GM21737 (cell line): ENCODE measurements around the gene KCTD12.

Experiments
- ATAC-seq: cut with Tn5 transposase; IDR thresholded peaks from one replicate; pipeline ENCODE4 v1.9.1; 2021; ENCODE audit warnings: mild to moderate bottlenecking, moderate library complexity; ENCODE audit not compliant: unreplicated experiment

Gene KCTD12

DNA sequence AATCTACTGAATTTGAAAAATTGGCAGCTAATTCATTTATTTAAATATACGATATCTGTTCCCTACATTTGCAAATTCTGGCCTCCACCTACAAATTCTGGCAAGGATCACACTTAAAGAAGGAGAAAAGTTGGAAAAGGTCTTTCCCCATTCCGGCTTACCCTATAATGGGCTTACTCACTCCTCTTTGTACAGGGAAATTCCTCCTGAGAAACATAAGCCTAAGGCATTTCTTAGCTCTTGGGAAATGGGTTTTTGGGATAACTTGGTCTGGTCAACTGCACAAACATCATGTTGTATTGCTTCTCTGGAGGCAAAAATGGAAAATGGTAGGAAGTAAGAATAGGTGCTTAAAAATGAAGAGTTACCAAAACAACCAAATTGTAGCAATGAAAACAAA lies 25.5 kb downstream of the KCTD12 start:
- no peak for ATAC-seq

DNA sequence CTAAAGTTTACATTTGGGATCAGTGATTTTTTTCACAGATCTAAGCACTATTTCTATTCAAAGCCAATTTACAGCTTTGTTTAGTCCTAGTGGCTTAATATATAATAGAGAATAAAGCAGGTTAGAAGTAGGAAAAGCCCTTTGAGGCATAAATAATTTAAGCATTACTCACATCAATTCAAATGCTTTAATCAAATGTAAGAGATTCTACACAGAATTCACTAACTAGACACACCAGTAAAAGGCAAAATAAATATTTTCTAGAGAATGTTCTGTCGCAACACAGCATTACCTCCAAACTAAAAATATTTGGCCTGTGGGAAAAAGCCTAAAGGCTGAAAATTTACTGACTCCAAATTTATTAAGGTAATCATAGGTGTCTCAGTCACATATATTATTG lies 31.3 kb downstream of the KCTD12 start:
- no peak for ATAC-seq

DNA sequence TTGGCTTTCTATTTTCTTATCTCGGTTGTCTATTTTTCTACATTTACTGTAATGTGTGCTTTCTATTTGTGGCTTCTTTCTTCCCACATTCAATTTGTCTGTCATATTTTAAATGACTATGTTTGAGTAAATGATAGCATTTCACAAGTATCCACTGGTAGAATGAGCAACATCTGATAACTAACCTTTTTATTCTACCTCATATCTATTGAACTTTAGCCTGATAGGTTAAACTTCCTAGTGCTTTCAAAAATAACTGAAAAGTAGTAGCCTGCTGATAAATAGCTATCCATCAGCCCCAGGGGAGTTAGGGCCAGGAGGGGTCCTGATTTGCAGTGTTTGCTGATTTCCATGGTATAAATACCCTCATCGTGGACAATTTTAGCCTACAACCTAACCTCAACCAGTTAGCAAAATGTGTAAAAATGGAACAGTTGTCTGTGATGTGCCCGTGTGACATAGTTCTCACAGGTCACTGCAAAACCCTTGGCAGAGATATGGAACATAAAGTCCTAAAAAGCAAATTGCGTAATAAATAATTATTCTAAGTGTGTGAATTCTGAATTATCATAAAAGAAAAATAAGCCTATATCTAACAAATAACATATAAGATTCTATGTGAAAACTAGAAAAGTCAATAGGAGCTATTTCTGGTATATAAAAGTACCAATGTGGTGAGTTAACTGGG lies 32.1 kb downstream of the KCTD12 start:
- no peak for ATAC-seq

DNA sequence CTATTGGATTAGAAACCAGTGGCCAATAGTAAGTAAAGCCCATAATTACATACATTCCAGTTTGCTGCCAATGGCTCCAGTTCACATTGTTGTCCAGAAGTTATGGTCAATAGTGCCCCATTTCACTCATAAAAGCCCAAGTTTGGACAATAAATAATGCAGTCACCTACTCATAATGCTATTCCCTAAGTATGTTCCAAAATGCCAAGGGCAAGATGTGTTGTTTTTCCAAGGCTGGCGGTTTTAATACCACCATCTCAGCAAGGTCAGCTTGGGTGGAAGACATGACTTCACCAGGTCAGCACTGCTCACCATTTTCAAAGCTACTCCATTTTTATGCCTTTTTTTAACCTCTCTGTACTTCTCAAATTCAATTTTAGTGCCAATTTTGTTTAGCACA lies 32.7 kb downstream of the KCTD12 start:
- no peak for ATAC-seq

DNA sequence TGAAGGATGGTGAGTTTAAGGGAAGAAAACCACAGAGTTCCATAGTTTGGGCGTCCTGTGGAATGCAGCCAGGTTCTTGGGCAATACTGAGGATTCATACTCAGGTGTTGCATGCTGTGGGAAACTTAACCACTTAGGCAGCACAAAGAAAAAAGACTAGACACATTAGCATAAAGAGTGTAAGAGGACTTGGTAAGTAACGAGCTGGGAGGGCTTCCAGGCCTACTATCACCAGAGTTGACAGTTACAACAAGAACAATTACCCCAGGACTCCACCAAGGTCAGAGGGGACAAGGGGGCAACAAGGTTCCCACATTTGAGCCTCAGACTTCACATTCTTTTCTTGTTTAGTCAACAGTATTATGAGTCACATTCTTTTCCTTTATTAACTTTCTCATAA lies 33.2 kb downstream of the KCTD12 start:
- ATAC-seq: no peak

DNA sequence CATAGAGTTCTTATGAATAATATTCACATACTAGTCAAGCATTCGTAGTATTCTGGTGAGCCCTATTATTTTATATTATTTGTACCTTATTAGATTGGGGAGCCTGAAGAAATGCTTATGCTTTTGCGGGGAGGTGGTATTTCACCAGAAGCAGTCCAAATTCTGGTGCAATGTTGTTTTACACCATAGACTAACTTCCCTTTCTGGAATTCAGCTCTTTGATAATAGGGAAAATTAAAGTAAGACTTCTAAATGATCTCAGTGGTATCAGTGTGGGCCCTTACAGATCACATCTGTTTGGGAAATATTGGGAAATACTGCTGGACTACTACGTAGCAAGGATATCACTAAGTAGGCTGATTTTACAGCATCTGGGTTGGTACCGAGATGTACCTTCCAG lies 34.2 kb downstream of the KCTD12 start:
- ATAC-seq: no peak

DNA sequence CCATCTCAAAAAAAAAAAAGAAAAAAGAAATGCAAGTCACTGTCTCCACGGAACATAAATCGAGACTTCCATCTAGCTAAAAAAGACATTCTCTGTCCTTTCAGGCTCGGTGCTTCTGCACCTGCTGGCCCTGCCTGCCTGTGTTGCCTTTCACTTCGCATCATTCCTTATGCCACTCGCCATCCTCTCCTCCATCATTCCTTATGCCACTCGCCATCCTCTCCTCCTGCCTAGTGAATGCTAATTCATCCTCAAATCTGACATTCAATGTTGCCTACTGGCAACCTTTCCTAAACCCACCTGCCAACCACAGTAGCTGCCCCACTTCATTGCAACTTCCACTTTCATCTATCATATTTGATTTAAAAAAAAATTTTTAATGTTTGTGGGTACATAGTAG lies 36.7 kb downstream of the KCTD12 start:
- no peak for ATAC-seq

DNA sequence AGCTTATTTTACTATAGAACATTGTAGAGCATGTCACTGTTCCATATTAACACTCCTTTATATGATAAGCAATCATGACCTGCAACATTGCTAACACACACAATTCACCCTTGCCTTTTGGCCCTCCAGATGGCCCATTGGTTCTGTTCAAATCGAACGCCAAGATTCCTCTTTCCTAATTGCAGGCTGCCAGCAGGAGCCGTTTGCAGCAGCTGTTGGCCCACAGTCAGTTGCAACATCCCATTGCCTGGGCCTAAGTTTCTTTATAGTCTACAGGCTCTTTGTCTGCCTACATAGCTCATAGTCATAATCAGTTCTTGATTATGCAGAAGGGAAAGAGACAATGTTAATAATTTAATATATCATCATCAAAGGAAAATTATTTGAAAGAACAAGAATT lies 37.6 kb downstream of the KCTD12 start:
- ATAC-seq: no peak

DNA sequence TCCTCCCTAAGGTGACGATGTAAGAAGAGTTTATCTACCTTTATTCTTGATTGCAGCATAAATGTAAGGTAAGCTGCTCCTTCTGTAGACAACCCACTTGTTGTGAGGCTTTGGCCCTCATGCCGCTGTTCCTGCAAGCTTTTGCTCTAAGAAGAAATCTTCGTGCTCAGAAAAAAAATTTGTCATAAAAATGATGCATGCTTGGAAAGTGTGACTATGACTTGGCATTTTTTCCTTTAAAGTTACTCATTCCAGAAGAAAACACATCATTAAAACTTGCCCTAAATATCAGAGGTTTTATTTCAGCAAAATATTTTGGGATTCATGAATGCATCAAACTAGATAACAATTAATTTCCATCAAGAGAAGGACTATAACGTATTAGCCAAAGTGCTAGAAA lies 39.8 kb downstream of the KCTD12 start:
- no peak for ATAC-seq

DNA sequence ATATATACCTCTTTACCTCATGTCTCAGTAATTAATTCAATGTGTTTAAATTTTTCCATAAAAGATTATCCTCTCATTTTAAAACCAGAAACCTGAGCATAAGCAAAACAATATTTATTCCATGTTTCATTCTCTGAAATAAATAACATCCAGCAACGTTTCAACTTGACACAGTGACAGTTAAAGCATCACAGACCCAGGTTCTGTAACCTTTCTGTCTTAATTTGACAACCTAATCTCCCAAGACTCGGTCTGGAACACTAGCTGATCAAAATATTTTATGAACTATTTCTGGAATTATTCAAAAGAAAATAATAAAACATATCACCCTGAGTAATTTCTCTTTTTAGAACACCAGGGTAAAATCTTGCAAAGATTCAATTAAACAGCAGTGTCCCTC lies 40.3 kb downstream of the KCTD12 start:
- ATAC-seq: no peak

DNA sequence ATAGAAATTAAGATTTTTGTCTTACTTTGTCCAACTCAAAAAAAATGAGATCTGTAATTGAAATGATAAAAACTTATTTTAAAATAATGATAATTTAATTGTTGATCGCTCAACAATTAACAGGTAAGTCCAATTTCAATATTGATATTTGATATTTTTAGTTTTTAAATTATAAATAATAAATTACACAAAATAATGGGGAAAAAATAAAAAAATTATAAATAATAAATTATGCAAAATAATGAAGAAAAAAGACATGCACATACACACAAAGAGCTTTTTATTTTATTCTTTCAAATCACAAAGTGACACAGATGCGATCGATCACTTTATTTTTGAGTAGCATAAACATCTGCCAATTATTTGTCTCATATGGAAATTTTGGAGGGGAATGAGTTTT lies 40.8 kb downstream of the KCTD12 start:
- ATAC-seq: no peak

DNA sequence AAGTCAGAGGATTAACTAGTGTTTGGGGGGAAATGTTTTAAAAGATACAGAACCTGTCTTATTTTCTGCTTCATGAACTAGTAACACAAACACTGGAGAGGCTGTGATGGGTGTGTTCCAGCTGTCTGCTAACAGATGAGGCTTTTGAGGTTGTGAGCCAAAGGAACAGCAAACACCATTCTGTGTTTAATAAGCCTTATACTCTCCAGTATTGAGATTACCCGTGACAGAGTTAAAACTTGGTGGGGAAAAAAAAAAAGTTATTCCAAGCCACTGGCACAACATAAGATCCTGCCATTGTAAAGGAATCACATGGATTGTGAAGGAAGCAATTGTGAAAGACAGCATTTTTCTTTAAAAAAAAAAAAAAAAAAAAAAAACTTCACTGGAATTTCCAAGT lies 48.4 kb downstream of the KCTD12 start:
- ATAC-seq: no peak

DNA sequence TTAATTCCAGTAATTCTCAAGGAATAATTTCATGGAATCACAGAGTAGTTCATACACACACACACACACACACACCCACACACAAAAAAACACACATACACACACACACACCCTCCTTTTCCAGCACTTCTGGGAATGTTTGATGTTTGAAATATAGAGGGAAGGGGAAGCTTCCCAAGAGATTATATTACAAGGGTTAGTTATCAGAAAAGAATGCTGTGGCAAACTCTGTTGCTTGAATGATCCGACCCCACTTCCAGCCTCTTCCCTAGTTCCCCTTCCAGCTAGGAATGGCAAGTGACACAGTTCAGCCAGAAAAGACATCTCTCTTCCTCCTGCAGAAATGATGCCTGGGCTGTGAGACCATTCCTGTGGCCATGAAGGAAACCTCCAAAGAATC lies 49.9 kb downstream of the KCTD12 start:
- ATAC-seq: no peak

DNA sequence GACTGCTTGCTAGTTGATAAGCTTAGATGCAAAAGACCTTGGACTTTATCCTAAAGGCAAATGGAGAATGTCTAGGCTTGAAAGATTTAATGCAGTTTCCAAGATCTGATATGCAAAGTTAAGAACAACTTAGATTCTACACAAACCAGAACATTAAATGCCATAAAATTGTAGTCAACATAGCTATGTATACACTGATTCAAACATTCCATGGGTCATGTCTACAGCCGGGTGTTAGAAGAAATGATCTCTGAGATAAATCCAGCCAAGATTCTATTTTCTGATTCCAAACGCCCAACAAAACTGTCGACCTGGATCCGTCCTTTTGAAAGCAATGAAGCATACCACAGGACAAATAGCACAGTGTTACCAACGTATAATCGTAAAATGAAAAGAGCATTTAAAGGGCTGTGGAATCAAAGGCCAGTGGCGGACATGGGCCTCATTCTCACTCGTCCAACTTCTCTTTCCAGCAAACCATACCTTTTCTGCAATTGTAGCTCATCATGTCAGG lies 52.7 kb downstream of the KCTD12 start:
- ATAC-seq: no peak

DNA sequence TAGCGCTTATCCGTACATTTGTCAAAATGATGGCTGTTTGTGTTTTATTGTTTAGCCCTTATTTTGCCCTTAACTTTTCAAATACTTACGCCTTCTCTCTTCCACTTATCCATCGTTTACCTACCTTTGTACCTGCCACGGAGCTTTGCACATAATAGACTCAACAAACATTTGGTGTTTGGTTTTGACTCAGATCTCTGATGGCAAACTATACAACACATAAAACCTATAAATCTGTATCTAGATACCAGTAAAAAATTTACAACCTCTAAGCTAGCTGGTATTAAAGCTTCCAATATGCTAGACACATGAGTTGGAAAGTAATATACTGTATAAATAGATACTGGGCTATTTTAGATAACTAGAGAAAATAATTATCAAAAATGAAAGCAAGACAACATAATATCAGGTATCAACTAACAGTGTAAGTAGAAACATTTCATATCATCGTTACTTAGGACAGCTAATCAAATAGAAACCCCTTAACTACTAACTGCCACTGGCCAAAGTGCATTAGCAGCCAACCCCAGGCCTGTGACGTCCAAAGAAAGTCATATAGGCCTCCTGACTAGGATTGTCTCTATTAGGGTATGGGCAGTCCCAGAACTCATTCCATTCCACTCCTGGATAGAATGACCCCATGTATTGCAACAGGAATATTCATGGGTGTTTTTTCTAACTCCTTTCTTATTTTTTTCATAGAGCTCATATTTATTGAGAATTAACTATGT lies 53.8 kb downstream of the KCTD12 start:
- ATAC-seq: no peak

DNA sequence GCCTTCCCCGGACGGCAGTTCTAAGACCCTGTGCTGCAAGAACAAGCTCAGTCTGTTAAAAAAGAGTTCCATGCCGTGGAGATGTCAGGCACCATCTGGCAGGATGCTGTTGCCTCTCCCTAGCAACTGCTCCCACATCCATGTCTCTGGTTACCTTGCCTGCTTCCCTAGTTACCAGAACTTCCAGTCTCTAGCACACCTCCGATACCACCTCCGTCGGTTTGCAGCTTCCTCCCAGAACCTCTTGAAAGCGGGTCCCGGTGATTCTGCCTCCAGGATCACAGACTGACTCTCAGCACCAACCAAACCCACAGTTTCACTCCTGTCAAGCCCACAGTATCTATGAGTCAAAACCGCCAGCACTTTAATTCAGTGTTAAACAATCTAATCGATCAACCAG lies 55.4 kb downstream of the KCTD12 start:
- ATAC-seq: no peak
